NCI-H748 (cell line): Measurements from ENCODE around the gene GABRA6.

Source experiments
- DNase-seq: peaks from one replicate; lab custom pipeline; 2025; ENCODE audit not compliant: unreplicated experiment; lab: John Stamatoyannopoulos, UW

Gene GABRA6

GRCh38 chr5:161751265-161751664 lies 65.7 kb downstream of the GABRA6 start:
- no peak for DNase-seq
